Fibroblast of mammary gland (primary cell): ENCODE results near the gene PMM2.
A peak's percentile ranks its signal among the peaks of the same experiment; 100 is the strongest.

ENCODE experiments used
- DNase-seq: peaks from one replicate; pipeline ENCODE4 v3.0.0-alpha.2; 2010; ENCODE audit warnings: low read depth
- H3K4me3 ChIP-seq: 2 replicates; pipeline ENCODE4 v1.5.1; 2011; ENCODE audit warnings: low read depth, mild to moderate bottlenecking, low read length, moderate library complexity; ENCODE audit not compliant: control insufficient read depth
- TF ChIP-seq, protein P1 (sequence below): conservative IDR thresholded peaks from 2 replicates; pipeline ENCODE4 v1.5.1; 2011; ENCODE audit warnings: low read depth, low read length, inconsistent platforms; ENCODE audit not compliant: control insufficient read depth, insufficient read depth

PMM2 gene

GRCh38 chr16:8888951-8889892 lies 91.6 kb downstream of the PMM2 start:
- TF ChIP-seq, protein P1, sequence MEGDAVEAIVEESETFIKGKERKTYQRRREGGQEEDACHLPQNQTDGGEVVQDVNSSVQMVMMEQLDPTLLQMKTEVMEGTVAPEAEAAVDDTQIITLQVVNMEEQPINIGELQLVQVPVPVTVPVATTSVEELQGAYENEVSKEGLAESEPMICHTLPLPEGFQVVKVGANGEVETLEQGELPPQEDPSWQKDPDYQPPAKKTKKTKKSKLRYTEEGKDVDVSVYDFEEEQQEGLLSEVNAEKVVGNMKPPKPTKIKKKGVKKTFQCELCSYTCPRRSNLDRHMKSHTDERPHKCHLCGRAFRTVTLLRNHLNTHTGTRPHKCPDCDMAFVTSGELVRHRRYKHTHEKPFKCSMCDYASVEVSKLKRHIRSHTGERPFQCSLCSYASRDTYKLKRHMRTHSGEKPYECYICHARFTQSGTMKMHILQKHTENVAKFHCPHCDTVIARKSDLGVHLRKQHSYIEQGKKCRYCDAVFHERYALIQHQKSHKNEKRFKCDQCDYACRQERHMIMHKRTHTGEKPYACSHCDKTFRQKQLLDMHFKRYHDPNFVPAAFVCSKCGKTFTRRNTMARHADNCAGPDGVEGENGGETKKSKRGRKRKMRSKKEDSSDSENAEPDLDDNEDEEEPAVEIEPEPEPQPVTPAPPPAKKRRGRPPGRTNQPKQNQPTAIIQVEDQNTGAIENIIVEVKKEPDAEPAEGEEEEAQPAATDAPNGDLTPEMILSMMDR: no peak
- no peak overlapping the region for H3K4me3 ChIP-seq
- DNase-seq: no peak

- H3K4me3 ChIP-seq: no peak overlapping the region
- DNase-seq: no peak
- TF ChIP-seq, protein P1: no peak
These were observed 92.4 kb downstream of the PMM2 start for GRCh38 chr16:8889893-8890548.

DNA sequence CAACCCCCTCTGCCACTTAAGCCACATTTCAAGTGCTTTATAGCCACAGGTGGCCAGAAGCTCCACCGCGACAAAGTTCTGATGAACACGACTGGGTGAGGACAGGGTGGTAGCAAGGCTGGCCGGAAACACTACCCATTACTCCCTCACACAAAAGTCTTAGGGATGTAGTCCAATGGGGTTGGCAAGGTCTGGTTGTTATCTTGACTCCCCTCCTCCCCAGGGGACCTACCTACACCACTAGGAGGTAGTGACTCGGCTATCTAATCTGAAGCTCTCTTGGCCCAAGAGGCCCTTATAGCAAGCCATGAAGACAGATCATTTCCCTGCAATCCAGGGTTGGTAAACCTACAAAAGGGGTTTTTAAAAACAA lies 92.9 kb downstream of the PMM2 start:
- H3K4me3 ChIP-seq: no peak overlapping the region
- DNase-seq: no peak
- TF ChIP-seq, protein P1: no peak

DNA sequence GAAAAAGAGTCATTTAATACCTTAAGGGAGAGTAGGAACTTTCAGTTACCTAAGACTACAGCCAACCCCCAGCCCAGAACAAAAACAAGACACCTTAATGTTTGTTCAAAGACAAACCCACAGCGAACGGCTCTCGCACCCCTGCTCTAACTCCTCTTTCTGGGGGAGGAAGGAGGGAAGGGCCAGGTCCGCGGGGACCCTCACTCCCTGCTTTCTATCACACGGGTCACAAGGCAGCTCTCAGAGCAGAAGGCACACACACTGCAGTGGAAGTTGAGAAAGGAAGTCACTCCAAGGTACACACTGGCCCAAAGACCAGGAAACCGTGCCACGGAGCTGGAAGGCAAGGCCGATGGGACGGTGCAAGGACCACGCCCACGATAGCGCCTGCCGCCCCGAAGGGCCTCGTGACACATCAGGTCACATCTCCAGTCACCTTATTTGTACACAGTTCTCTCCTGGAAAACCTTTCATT lies 94.5 kb downstream of the PMM2 start:
- H3K4me3 ChIP-seq: no peak overlapping the region
- TF ChIP-seq, protein P1: no peak
- peak; percentile 18 for DNase-seq

- TF ChIP-seq, protein P1: no peak
- no peak overlapping the region for H3K4me3 ChIP-seq
- no peak for DNase-seq
These were observed 95.8 kb downstream of the PMM2 start for GRCh38 chr16:8893426-8893825.

- TF ChIP-seq, protein P1: no peak
These were observed 96.5 kb downstream of the PMM2 start for GRCh38 chr16:8893976-8894690.

More at GRCh38 chr16:8893976-8894690, 96.5 kb downstream of the PMM2 start:
- no peak overlapping the region for H3K4me3 ChIP-seq
- DNase-seq: no peak
